ENCODE data around the gene INPP5D. TPM values are rescaled to one million over a fixed set of nuclear protein-coding genes. Genes with fewer than 3 reads are reported as not detected.

The INPP5D gene
- total and polyA plus RNA-seq, 2 of the 8 experiments (the other 6 are each of a cell fraction or from before 2014, with no cell fraction given): 4.5 to 7.1 TPM

GRCh38 chr2:233247116-233247515 lies 187.0 kb downstream of the INPP5D start:
- Histone ChIP-seq H3K27ac (ENCODE audit: low read depth, low read length) (no peak overlapping the region), H3K14ac (ENCODE audit: insufficient read length) (no peak overlapping the region), H2AFZ (ENCODE audit: low read length) (no peak overlapping the region), H4K8ac (ENCODE audit: extremely low read depth, insufficient read depth, low read length) (no peak overlapping the region), H3K56ac (replicated peaks; ENCODE audit: insufficient read length, low read depth, low read length) (no peak overlapping the region), H3K4me2 (ENCODE audit: insufficient read depth in 1 of 2, low read depth in 2 of 2, low read length in 2 of 2) (no peak overlapping the region), H3K23ac (ENCODE audit: insufficient read length) (no peak overlapping the region), H3K79me1 (ENCODE audit: low read depth, low read length) (no peaks in the 10 kb centered on the region), H3K4me1 (replicated peaks in 1 of 4; ENCODE audit: control insufficient read depth in 3 of 4, insufficient read depth in 4 of 4, low read length in 3 of 4) (no peaks in the 10 kb centered on the region), H3K9ac (replicated peaks in 1 of 4; ENCODE audit: extremely low read depth in 1 of 4, low read depth in 3 of 4, low read length in 3 of 4) (no peak overlapping the region), H3K27me3 (replicated peaks in 1 of 4; ENCODE audit: control insufficient read depth in 3 of 4, extremely low read depth in 1 of 4, insufficient read depth in 3 of 4, low read length in 3 of 4) (peaks cover 0 to 1% (median 0%) of the 10 kb centered on the region in 4 experiments; a peak in 1 of 7 replicates), H3K79me2 (ENCODE audit: control insufficient read depth in 1 of 2, insufficient read depth in 2 of 2, low read length in 2 of 2) (peaks cover 0 to 3% of the 10 kb centered on the region in 2 experiments; a peak in 2 of 4 replicates), H3K4me3 (ENCODE audit: extremely low read depth in 1 of 4, insufficient read depth in 2 of 4, low read depth in 3 of 4, low read length in 4 of 4) (no peak overlapping the region), H2BK20ac (ENCODE audit: low read length) (no peak overlapping the region), H4K20me1 (replicated peaks in 1 of 2; ENCODE audit: control insufficient read depth in 1 of 2, insufficient read depth in 2 of 2, low read length in 2 of 2) (no peaks in the 10 kb centered on the region), H3K18ac (ENCODE audit: extremely low read depth, low read length) (no peak overlapping the region), H2BK15ac (ENCODE audit: low read length) (no peak overlapping the region), H3K36me3 (ENCODE audit: control insufficient read depth in 2 of 4, insufficient read depth in 4 of 4, low read length in 3 of 4) (no peaks in the 10 kb centered on the region), H2BK5ac (ENCODE audit: low read depth, low read length) (no peak overlapping the region), H2AK5ac (ENCODE audit: low read depth, low read length) (no peak overlapping the region), H2BK12ac (ENCODE audit: low read depth, low read length) (no peak overlapping the region), H3K9me3 (ENCODE audit: insufficient read depth in 2 of 2, low read depth in 1 of 2, low read length in 1 of 2) (peaks cover 8 to 14% of the 10 kb centered on the region in 2 experiments; a peak in 3 of 4 replicates), H4K5ac (ENCODE audit: insufficient read length, low read depth, low read length) (no peak overlapping the region), H3K23me2 (ENCODE audit: low read depth, low read length) (no peaks in the 10 kb centered on the region; the same call in 1 of the 2 replicates), H2BK120ac (replicated peaks; ENCODE audit: low read depth, low read length) (no peak overlapping the region), H4K91ac (replicated peaks; ENCODE audit: insufficient read length, low read length) (no peak overlapping the region), H3K4ac (replicated peaks; ENCODE audit: insufficient read length, low read depth, low read length) (no peak overlapping the region)
- CTCF ChIA-PET (ENCODE audit: partially characterized antibody): interaction anchor here (0.7 to 2.0 kb wide), 4 partner anchors 11 to 155 kb away, joined by 3 to 6 read pairs (median 4); no protein-coding TSS in a partner anchor
- TF ChIP-seq BACH1 (IDR thresholded peaks at IDR 0.05; ENCODE audit: low read length): no peak
- no peak for TF ChIP-seq SRF (IDR thresholded peaks at IDR 0.05; ENCODE audit: low read depth, low read length)
- TF ChIP-seq JUN (IDR thresholded peaks at IDR 0.05; ENCODE audit: low read depth, low read length): no peak
- no peak for TF ChIP-seq GTF2F1 (IDR thresholded peaks at IDR 0.05; ENCODE audit: borderline replicate concordance, low read depth, low read length)
- no peak for TF ChIP-seq TAF7 (optimal IDR thresholded peaks at IDR 0.05; ENCODE audit: borderline replicate concordance, low read depth, low read length)
- no peak for FAIRE-seq
- POLR2A ChIA-PET (ENCODE audit: partially characterized antibody): no interaction called here
- WGBS, 2 experiments (ENCODE audit: extremely low coverage in 1 of 2, insufficient coverage in 1 of 2, insufficient read length in 1 of 2, insufficient replicate concordance in 2 of 2, low coverage in 1 of 2, low lambda C conversion rate in 2 of 2, missing lambda C conversion rate in 1 of 2): 81% methylated on average over 2 of the region's 2 CpGs; no CpG with 5 or more reads in 1 of the 2 experiments
- DNase-seq (ENCODE audit: low read depth in 1 of 2, low spot score in 2 of 2): no peak

Measured in H1 (cell line).